ENCODE data around the gene PCDHGA7. TPM values are rescaled to one million over a fixed set of nuclear protein-coding genes. Genes with fewer than 3 reads are reported as not detected.
A peak's percentile ranks its signal among the peaks of the same experiment; 100 is the strongest.

Gene PCDHGA7
- total RNA-seq, 1 donor from 2014 or later = 1.6 TPM

- CTCF ChIA-PET = interaction anchor here (2.0 to 4.3 kb wide), 4 partner anchors 11 to 145 kb away, joined by 9 to 40 read pairs (median 24); partner anchors contain the start of gene PCDHGA12
- TF ChIP-seq CTCF (IDR thresholded peaks at IDR 0.05) = no peak
- POLR2A ChIA-PET = no interaction called here
- H3K4me3 Mint-ChIP-seq = no peak overlapping the region
- intact Hi-C loops (cut with micrococcal nuclease) = loop anchor here (10.0 kb wide), 1 partner anchor 456 kb away; the partner anchor contains the start of gene PCDH1
- peaks cover 5% of the 10 kb centered on the region for H3K36me3 Mint-ChIP-seq (ENCODE audit: low read depth)
- peaks cover 20% of the 10 kb centered on the region for H3K9me3 Mint-ChIP-seq
- H3K4me1 Mint-ChIP-seq = peaks cover 13% of the 10 kb centered on the region
- peaks cover 49% of the 10 kb centered on the region for H3K27me3 Mint-ChIP-seq
- DNase-seq = no peak
- no peak for ATAC-seq (ENCODE audit: low read depth)
- H3K27ac Mint-ChIP-seq = no peak overlapping the region
Observed at GRCh38 chr5:141419074-141419880, 36.7 kb downstream of the PCDHGA7 start.

- ChIA-PET POLR2A (interaction anchor here (0.9 kb wide), 1 partner anchor 137 kb away, joined by 5 read pairs; no protein-coding TSS in a partner anchor), CTCF (interaction anchor here (1.0 to 4.3 kb wide), 18 partner anchors 8 to 147 kb away, joined by 3 to 40 read pairs (median 6); partner anchors contain the start of genes PCDHGA10, PCDHGA12, PCDHGA5 and PCDHGB3)
- ATAC-seq (ENCODE audit: low read depth) = peak; percentile 69
- TF ChIP-seq CTCF (IDR thresholded peaks at IDR 0.05) = no peak
- peaks cover 50% of the 10 kb centered on the region for H3K27me3 Mint-ChIP-seq
- intact Hi-C loops (cut with micrococcal nuclease) = loop anchor here (1.0 kb wide), 1 partner anchor 143 kb away; no protein-coding TSS in a partner anchor
- H3K4me1 Mint-ChIP-seq = peaks cover 9% of the 10 kb centered on the region
- peak within 1 kb of the TSS; percentile 85 for H3K4me3 Mint-ChIP-seq
- H3K27ac Mint-ChIP-seq = no peak within 1 kb of the TSS
- peaks cover 5% of the 10 kb centered on the region for H3K36me3 Mint-ChIP-seq (ENCODE audit: low read depth)
- peaks cover 20% of the 10 kb centered on the region for H3K9me3 Mint-ChIP-seq
- DNase-seq = no peak
Observed at GRCh38 chr5:141420855-141421488, 38.4 kb downstream of the PCDHGA7 start, which contains the start of gene PCDHGA11. TSS of gene PCDHGA11 (plus strand) at chr5:141421051. CDS start at chr5:141421228, 177 bp downstream.

- ATAC-seq (ENCODE audit: low read depth) = no peak
Observed at GRCh38 chr5:141421489-141421855, 38.9 kb downstream of the PCDHGA7 start.

GRCh38 chr5:141422742-141423291 lies 40.3 kb downstream of the PCDHGA7 start:
- no peak for ATAC-seq (ENCODE audit: low read depth)
- no peak for TF ChIP-seq CTCF (IDR thresholded peaks at IDR 0.05)
- peaks cover 5% of the 10 kb centered on the region for H3K36me3 Mint-ChIP-seq (ENCODE audit: low read depth)
- intact Hi-C loops (cut with micrococcal nuclease) = no loop called here
- DNase-seq = no peak
- ChIA-PET POLR2A (no interaction called here), CTCF (interaction anchor here (2.6 kb wide), 1 partner anchor 135 kb away, joined by 23 read pairs; no protein-coding TSS in a partner anchor)
- peaks cover 7% of the 10 kb centered on the region for H3K4me1 Mint-ChIP-seq
- H3K4me3 Mint-ChIP-seq = no peak overlapping the region
- no peak overlapping the region for H3K27ac Mint-ChIP-seq
- peaks cover 20% of the 10 kb centered on the region for H3K9me3 Mint-ChIP-seq
- peaks cover 54% of the 10 kb centered on the region for H3K27me3 Mint-ChIP-seq

More at GRCh38 chr5:141421489-141421855, 38.9 kb downstream of the PCDHGA7 start:
- Mint-ChIP-seq H3K27ac (no peak overlapping the region), H3K4me3 (peak overlapping the region; percentile 85), H3K36me3 (ENCODE audit: low read depth) (peaks cover 5% of the 10 kb centered on the region), H3K27me3 (peaks cover 48% of the 10 kb centered on the region), H3K4me1 (peaks cover 9% of the 10 kb centered on the region), H3K9me3 (peaks cover 20% of the 10 kb centered on the region)
- no peak for TF ChIP-seq CTCF (IDR thresholded peaks at IDR 0.05)
- ChIA-PET POLR2A (interaction anchor here (0.9 kb wide), 1 partner anchor 136 kb away, joined by 5 read pairs; no protein-coding TSS in a partner anchor), CTCF (interaction anchor here (0.7 to 4.3 kb wide), 18 partner anchors 9 to 147 kb away, joined by 3 to 40 read pairs (median 6); partner anchors contain the start of genes PCDHGA10, PCDHGA12, PCDHGA5 and PCDHGB3)
- intact Hi-C loops (cut with micrococcal nuclease) = no loop called here
- no peak for DNase-seq

All from activated B cell treated with CpG ODN at 0.5 μM for 24 hours (primary cell).